DMS114 treated with DMSO at 0.1 percent for 48 hours (cell line): ENCODE measurements around the gene CCDC28A.
"Not testable (repeated sequence)": the region's sequence is repeated elsewhere in the genome, so short reads cannot be mapped to it uniquely, and the experiment has no call there.

Source experiments
- DNase-seq: peaks from one replicate; lab custom pipeline; 2025; ENCODE audit not compliant: unreplicated experiment; lab: John Stamatoyannopoulos, UW

CCDC28A gene

GRCh38 chr6:138773177-138774091, at the start of gene CCDC28A:
Gene CCDC28A (plus strand): TSS chr6:138773769. CDS start chr6:138776121, 2,352 bp downstream.
- peak; percentile 90 for DNase-seq

- no peak for DNase-seq
These were observed 49.6 kb upstream of the CCDC28A start for GRCh38 chr6:138724015-138724414.

GRCh38 chr6:138726066-138726756, 47.4 kb upstream of the CCDC28A start:
- no peak for DNase-seq

- no peak for DNase-seq
These were observed 46.8 kb upstream of the CCDC28A start for GRCh38 chr6:138726757-138727097.

- DNase-seq: no peak
These were observed 46.4 kb upstream of the CCDC28A start for GRCh38 chr6:138727182-138727581.

- DNase-seq: no peak
These were observed 44.9 kb upstream of the CCDC28A start for GRCh38 chr6:138728662-138729061.

- DNase-seq: not testable (repeated sequence)
These were observed 43.5 kb upstream of the CCDC28A start for GRCh38 chr6:138730037-138730436.

GRCh38 chr6:138734585-138734984, 39.0 kb upstream of the CCDC28A start:
- no peak for DNase-seq

- no peak for DNase-seq
These were observed 36.9 kb upstream of the CCDC28A start for GRCh38 chr6:138736640-138737039.

- no peak for DNase-seq
These were observed 21.6 kb upstream of the CCDC28A start for GRCh38 chr6:138752017-138752416.

- no peak for DNase-seq
These were observed 16.4 kb upstream of the CCDC28A start for GRCh38 chr6:138757136-138757535.

- peak; percentile 32 for DNase-seq
These were observed 7.5 kb upstream of the CCDC28A start for GRCh38 chr6:138765896-138766655.

GRCh38 chr6:138769102-138769676, 4.4 kb upstream of the CCDC28A start:
- no peak for DNase-seq

GRCh38 chr6:138772596-138773176, 883 bp upstream of the CCDC28A start:
- no peak for DNase-seq

- DNase-seq: no peak
These were observed 801 bp downstream of the CCDC28A start for GRCh38 chr6:138774370-138774769.

GRCh38 chr6:138776659-138777058, 3.1 kb downstream of the CCDC28A start:
- DNase-seq: no peak

GRCh38 chr6:138778331-138778730, 4.8 kb downstream of the CCDC28A start:
- no peak for DNase-seq

GRCh38 chr6:138782243-138782642, 8.7 kb downstream of the CCDC28A start:
- DNase-seq: no peak

GRCh38 chr6:138785079-138785478, 11.5 kb downstream of the CCDC28A start:
- no peak for DNase-seq

- no peak for DNase-seq
These were observed 12.4 kb downstream of the CCDC28A start for GRCh38 chr6:138785980-138786379.

- no peak for DNase-seq
These were observed 13.6 kb downstream of the CCDC28A start for GRCh38 chr6:138787138-138787537.
